DOHH2 (cell line): Measurements from ENCODE around the gene UNC5B.

Source experiments
- H3F3A ChIP-seq: fragments of 200-600 bp; sonication (generic), shearing (Covaris generic); 2 replicates; pipeline ENCODE4 v1.6.0; 2016; ENCODE audit warnings: antibody characterized with exemption, mild to moderate bottlenecking; ENCODE audit not compliant: control insufficient read depth, insufficient read depth
- H3K27ac ChIP-seq: fragments of 200-600 bp; sonication (generic); 2 replicates; pipeline ENCODE4 v1.5.1; 2014; ENCODE audit warnings: low read depth, mild to moderate bottlenecking, low read length, moderate library complexity
- H3K27me3 ChIP-seq: fragments of 200-600 bp; sonication (generic); 2 replicates; pipeline ENCODE4 v1.6.1; 2014; ENCODE audit warnings: mild to moderate bottlenecking, low read length, mixed read lengths; ENCODE audit not compliant: control insufficient read depth
- H3K36me3 ChIP-seq: fragments of 200-600 bp; sonication (generic); 2 replicates; pipeline ENCODE4 v1.6.1; 2014; ENCODE audit warnings: mild to moderate bottlenecking, low read length, moderate library complexity, mixed read lengths; ENCODE audit not compliant: control insufficient read depth
- H3K4me1 ChIP-seq: fragments of 200-600 bp; sonication (generic); 2 replicates; pipeline ENCODE4 v1.6.1; 2014; ENCODE audit warnings: mild to moderate bottlenecking, low read length, mixed read lengths; ENCODE audit not compliant: control insufficient read depth
- H3K4me2 ChIP-seq: fragments of 200-600 bp; sonication (generic); 2 replicates; pipeline ENCODE4 v1.6.0; 2014; ENCODE audit warnings: mild to moderate bottlenecking, low read length, moderate library complexity
- H3K4me3 ChIP-seq: fragments of 200-600 bp; sonication (generic); 2 replicates; pipeline ENCODE4 v1.5.1; 2014; ENCODE audit warnings: mild to moderate bottlenecking, low read length, mixed read lengths
- H3K79me2 ChIP-seq: fragments of 200-600 bp; sonication (generic); 2 replicates; pipeline ENCODE4 v1.6.1; 2014; ENCODE audit warnings: mild to moderate bottlenecking, low read length, mixed read lengths; ENCODE audit not compliant: control insufficient read depth
- H3K9me2 ChIP-seq: fragments of 200-600 bp; sonication (generic); replicated peaks from 2 replicates; pipeline ENCODE4 v1.6.1; 2014; ENCODE audit warnings: mild to moderate bottlenecking, low read length, mixed read lengths; ENCODE audit not compliant: control insufficient read depth
- H3K9me3 ChIP-seq: fragments of 200-600 bp; sonication (generic); 2 replicates; pipeline ENCODE4 v1.6.1; 2014; ENCODE audit warnings: antibody characterized with exemption, low read length, mixed read lengths; ENCODE audit not compliant: control insufficient read depth, insufficient read depth
- H4K20me1 ChIP-seq: fragments of 200-600 bp; sonication (generic); 2 replicates; pipeline ENCODE4 v1.6.0; 2014; ENCODE audit warnings: low read depth, mild to moderate bottlenecking, antibody characterized with exemption, low read length, moderate library complexity; ENCODE audit not compliant: control insufficient read depth, insufficient read depth
- EZH2phosphoT487 ChIP-seq: fragments of 200-600 bp; sonication (generic); IDR thresholded peaks from 2 replicates; pipeline ENCODE4 v1.6.1; 2017; ENCODE audit warnings: borderline replicate concordance, mild to moderate bottlenecking, antibody characterized with exemption, low read length, moderate library complexity, mixed read lengths
- TF ChIP-seq, protein P1 (sequence below): fragments of 200-600 bp; sonication (generic); IDR thresholded peaks from one replicate; pipeline ENCODE4 v1.5.1; 2014; ENCODE audit warnings: antibody characterized with exemption, mild to moderate bottlenecking, low read depth, low read length; ENCODE audit not compliant: poor library complexity, severe bottlenecking

UNC5B gene

DNA sequence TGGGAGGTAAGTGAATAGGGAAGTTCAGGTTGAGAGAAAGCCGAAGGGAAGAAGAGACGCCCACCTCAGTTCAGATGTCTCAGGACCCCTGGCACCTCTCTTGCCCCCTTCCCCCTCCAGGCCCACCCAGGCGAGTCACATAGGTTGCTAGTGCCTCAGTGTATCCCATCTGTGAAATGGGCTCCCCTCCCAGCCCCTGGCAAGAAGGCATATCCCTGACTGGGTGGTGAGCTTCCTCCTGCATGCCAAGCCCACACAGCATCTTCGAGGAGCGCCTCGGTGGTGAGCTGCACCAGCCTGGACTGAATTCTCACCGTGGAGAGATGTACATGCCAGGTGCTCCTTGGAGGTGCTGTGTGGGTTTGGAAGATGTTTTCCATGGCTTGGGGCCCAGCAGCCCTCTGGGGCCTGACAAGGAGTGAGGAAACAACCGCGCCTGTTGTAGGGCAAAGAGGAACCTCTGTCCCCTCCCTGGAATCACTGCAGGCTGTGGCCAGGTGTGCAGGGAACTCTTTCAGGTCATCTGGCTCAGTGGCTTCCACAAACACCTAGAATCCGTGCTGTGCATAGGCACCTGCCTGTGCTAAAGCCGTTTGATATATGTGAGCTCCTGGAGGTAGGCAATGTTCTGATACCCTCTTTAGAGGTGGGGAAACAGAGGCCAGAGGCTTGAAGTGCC is 45.1 kb downstream of the UNC5B start:
- Histone ChIP-seq H3K9me2 (no peaks in the 10 kb centered on the region), H3K36me3 (no peaks in the 10 kb centered on the region), H3K27me3 (peaks cover 3% of the 10 kb centered on the region), H3K79me2 (no peaks in the 10 kb centered on the region), H3K9me3 (no peaks in the 10 kb centered on the region), H4K20me1 (no peaks in the 10 kb centered on the region), H3F3A (no peaks in the 10 kb centered on the region), H3K4me1 (no peaks in the 10 kb centered on the region), H3K4me2 (no peak overlapping the region), H3K27ac (no peak overlapping the region), H3K4me3 (no peak overlapping the region)
- TF ChIP-seq EZH2phosphoT487, result no peak
- TF ChIP-seq, protein P1, sequence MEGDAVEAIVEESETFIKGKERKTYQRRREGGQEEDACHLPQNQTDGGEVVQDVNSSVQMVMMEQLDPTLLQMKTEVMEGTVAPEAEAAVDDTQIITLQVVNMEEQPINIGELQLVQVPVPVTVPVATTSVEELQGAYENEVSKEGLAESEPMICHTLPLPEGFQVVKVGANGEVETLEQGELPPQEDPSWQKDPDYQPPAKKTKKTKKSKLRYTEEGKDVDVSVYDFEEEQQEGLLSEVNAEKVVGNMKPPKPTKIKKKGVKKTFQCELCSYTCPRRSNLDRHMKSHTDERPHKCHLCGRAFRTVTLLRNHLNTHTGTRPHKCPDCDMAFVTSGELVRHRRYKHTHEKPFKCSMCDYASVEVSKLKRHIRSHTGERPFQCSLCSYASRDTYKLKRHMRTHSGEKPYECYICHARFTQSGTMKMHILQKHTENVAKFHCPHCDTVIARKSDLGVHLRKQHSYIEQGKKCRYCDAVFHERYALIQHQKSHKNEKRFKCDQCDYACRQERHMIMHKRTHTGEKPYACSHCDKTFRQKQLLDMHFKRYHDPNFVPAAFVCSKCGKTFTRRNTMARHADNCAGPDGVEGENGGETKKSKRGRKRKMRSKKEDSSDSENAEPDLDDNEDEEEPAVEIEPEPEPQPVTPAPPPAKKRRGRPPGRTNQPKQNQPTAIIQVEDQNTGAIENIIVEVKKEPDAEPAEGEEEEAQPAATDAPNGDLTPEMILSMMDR, result no peak

DNA sequence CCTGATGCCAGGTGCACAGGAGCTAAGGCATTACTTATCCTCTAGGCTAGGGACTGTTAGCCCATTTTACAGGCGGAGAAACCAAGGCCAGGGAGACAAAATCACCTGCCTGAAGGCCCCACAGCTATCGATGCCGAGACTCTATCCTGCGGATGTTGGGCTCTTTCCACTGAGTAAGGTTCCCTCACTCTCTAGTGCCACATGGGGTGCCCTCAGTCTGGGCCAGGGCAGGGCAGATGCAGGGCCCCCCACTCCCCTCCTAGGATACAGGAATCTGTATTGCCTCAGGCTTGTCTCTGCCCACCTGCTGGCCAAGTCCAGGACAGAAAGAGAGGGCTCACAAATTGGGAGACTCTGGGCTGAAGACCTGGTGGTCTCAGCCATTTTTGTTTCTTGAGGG is 45.7 kb downstream of the UNC5B start:
- Histone ChIP-seq H3K4me2 (no peak overlapping the region), H3K27ac (no peak overlapping the region), H3K27me3 (peaks cover 3% of the 10 kb centered on the region), H3K36me3 (no peaks in the 10 kb centered on the region), H3F3A (no peaks in the 10 kb centered on the region), H4K20me1 (no peaks in the 10 kb centered on the region), H3K4me1 (no peaks in the 10 kb centered on the region), H3K9me3 (no peaks in the 10 kb centered on the region), H3K9me2 (no peaks in the 10 kb centered on the region), H3K79me2 (no peaks in the 10 kb centered on the region), H3K4me3 (no peak overlapping the region)
- TF ChIP-seq, protein P1, result no peak
- TF ChIP-seq EZH2phosphoT487, result no peak

DNA sequence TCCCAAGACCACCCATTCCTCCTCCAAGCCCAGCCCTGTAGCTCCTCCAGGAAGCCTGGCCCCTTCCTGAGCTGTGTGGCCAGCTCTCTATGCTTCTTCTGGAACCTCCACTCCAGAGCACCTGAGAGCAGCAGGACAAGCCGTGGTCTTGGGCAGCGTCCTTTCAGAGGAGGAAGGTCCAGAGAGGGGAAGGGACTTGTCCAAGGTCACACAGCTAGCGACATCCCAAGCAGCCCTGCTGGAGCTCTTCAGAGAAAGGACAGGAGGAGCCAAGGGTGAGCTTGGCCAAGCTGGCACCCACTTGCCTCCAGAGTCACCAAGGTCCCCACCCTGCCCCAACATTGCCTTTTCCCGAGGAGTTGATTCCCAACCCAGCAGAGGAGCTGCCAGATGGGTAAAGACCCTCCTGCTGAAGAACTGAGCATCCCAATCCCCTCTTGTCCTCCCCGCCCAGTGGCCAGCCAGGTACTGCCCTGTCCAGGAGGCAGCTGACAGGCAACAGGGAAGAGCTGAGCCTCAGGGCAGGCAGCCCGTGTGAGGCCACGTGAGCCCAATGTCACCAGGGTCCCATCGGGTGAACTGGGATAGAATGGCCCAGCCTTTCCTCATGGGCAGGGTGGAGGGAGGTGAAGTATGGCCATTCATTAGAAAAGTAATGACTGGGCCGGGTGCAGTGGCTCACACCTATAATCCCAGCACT is 46.2 kb downstream of the UNC5B start:
- Histone ChIP-seq H3K4me3 (no peak overlapping the region), H3K4me2 (no peak overlapping the region), H3K36me3 (no peaks in the 10 kb centered on the region), H3F3A (no peaks in the 10 kb centered on the region), H3K27ac (no peak overlapping the region), H4K20me1 (no peaks in the 10 kb centered on the region), H3K9me2 (no peaks in the 10 kb centered on the region), H3K4me1 (no peaks in the 10 kb centered on the region), H3K79me2 (no peaks in the 10 kb centered on the region), H3K9me3 (no peaks in the 10 kb centered on the region), H3K27me3 (peaks cover 3% of the 10 kb centered on the region)
- TF ChIP-seq, protein P1, result no peak
- TF ChIP-seq EZH2phosphoT487, result no peak
